ENCODE measurements around the gene ITGA1. TPM values are rescaled to one million over a fixed set of nuclear protein-coding genes. Genes with fewer than 3 reads are reported as not detected.
"Not testable (repeated sequence)": the region's sequence is repeated elsewhere in the genome, so short reads cannot be mapped to it uniquely, and the experiment has no call there.

ITGA1 gene
- total RNA-seq, 1 donor from 2014 or later = 9.1 TPM

DNA sequence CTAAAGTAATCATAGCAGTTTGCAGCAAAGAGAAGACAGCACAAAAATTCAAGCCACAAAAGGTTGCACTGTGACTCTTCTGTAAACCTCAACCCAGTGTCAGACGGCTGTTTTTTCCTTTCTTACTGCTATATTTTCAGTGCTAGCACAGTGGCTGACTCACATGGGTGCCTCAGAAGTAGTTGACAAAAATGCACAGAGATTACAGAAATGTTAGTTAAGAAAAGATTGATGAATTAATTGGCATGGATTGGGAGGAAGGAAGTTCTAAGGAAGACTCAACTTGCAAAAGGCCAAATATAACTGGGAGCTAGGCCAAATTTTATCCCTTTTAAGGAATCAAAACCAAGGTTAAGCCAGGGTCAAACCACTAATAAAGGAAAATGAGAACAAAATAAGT, 43.7 kb upstream of the ITGA1 start:
- no peak overlapping the region for H3K27ac Mint-ChIP-seq
- peaks cover 8% of the 10 kb centered on the region for H3K4me1 Mint-ChIP-seq
- no peaks in the 10 kb centered on the region for H3K27me3 Mint-ChIP-seq (ENCODE audit: low read depth)
- no peak overlapping the region for H3K4me3 Mint-ChIP-seq
- no peak for DNase-seq (ENCODE audit: low spot score in 2 of 2, unreplicated experiment in 2 of 2)
- TF ChIP-seq CTCF (IDR thresholded peaks at IDR 0.05; ENCODE audit: unreplicated experiment) = no peak
- no peaks in the 10 kb centered on the region for H3K9me3 Mint-ChIP-seq
- no peaks in the 10 kb centered on the region for H3K36me3 Mint-ChIP-seq

DNA sequence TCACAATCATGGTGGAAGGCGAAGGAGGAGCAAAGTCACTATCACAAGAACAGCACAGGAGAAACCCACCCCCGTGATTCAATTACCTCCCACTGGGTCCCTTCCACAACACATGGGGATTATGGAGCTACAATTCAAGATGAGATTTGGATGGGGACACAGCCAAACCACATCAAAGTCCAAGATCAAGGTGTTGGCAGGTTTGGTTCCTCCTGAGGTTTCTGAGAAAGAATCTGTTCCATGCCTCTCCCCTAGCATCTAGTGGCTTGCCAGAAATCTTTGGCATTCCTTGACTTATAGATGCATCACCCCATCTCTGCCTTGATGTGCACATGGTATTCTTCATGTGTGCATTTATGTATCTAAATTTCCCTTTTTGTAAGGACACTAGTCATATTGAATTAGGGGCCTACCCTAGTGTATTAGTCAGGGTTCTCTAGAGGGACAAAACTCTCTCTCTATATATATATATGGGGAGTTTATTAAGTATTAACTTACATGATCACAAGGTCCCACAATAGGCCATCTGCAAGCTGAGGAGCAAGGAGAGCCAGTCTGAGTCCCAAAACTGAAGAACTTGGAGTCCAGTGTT, 42.8 kb upstream of the ITGA1 start:
- not testable (repeated sequence) for H3K27me3 Mint-ChIP-seq (ENCODE audit: low read depth); DNase-seq (ENCODE audit: low spot score in 2 of 2, unreplicated experiment in 2 of 2); H3K36me3 Mint-ChIP-seq; H3K4me3 Mint-ChIP-seq; H3K4me1 Mint-ChIP-seq; H3K27ac Mint-ChIP-seq; H3K9me3 Mint-ChIP-seq

- no peaks in the 10 kb centered on the region for H3K27me3 Mint-ChIP-seq (ENCODE audit: low read depth)
- no peak overlapping the region for H3K4me3 Mint-ChIP-seq
- no peak for TF ChIP-seq CTCF (IDR thresholded peaks at IDR 0.05; ENCODE audit: unreplicated experiment)
- H3K36me3 Mint-ChIP-seq = no peaks in the 10 kb centered on the region
- no peak for DNase-seq (ENCODE audit: low spot score in 2 of 2, unreplicated experiment in 2 of 2)
- no peak overlapping the region for H3K27ac Mint-ChIP-seq
- no peaks in the 10 kb centered on the region for H3K9me3 Mint-ChIP-seq
- H3K4me1 Mint-ChIP-seq = peaks cover 8% of the 10 kb centered on the region
These were observed 41.2 kb upstream of the ITGA1 start for GRCh38 chr5:52746539-52746938.

GRCh38 chr5:52748590-52748989, 39.1 kb upstream of the ITGA1 start:
- no peak for DNase-seq (ENCODE audit: low spot score in 2 of 2, unreplicated experiment in 2 of 2)
- Mint-ChIP-seq H3K4me3 (no peak overlapping the region), H3K9me3 (no peaks in the 10 kb centered on the region), H3K27ac (no peak overlapping the region), H3K4me1 (peaks cover 4% of the 10 kb centered on the region), H3K27me3 (ENCODE audit: low read depth) (no peaks in the 10 kb centered on the region), H3K36me3 (no peaks in the 10 kb centered on the region)
- no peak for TF ChIP-seq CTCF (IDR thresholded peaks at IDR 0.05; ENCODE audit: unreplicated experiment)

DNA sequence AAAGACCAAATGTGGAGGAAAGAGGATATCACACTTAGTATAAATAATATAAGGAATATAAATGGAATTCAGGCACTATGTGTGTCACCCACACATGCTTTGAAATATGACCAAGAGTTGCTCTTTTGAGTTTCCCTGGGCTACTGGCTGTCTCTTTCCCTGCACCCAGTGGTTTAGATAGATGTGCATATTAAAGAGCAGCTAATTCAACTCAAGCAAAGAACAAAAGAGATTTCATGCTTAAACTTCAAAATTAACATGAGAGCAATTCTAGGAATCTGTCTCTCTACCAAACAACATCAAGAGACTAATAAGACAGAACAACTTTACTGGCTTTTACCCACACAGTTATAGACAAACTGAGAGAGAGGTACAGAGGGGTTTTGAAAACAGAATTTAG, 38.0 kb upstream of the ITGA1 start:
- no peak for DNase-seq (ENCODE audit: low spot score in 2 of 2, unreplicated experiment in 2 of 2)
- Mint-ChIP-seq H3K36me3 (no peaks in the 10 kb centered on the region), H3K27me3 (ENCODE audit: low read depth) (no peaks in the 10 kb centered on the region), H3K9me3 (no peaks in the 10 kb centered on the region), H3K4me1 (no peaks in the 10 kb centered on the region), H3K27ac (no peak overlapping the region), H3K4me3 (no peak overlapping the region)
- TF ChIP-seq CTCF (IDR thresholded peaks at IDR 0.05; ENCODE audit: unreplicated experiment) = no peak

- Mint-ChIP-seq H3K36me3 (no peaks in the 10 kb centered on the region), H3K27me3 (ENCODE audit: low read depth) (no peaks in the 10 kb centered on the region), H3K9me3 (no peaks in the 10 kb centered on the region), H3K4me1 (no peaks in the 10 kb centered on the region), H3K27ac (no peak overlapping the region), H3K4me3 (no peak overlapping the region)
- DNase-seq (ENCODE audit: low spot score in 2 of 2, unreplicated experiment in 2 of 2) = no peak
- no peak for TF ChIP-seq CTCF (IDR thresholded peaks at IDR 0.05; ENCODE audit: unreplicated experiment)
These were observed 36.6 kb upstream of the ITGA1 start for GRCh38 chr5:52751137-52751536.
